ENCODE measurements around the gene PAM. TPM values are rescaled to one million over a fixed set of nuclear protein-coding genes. Genes with fewer than 3 reads are reported as not detected.

Gene PAM
- total RNA-seq, 1 donor from 2014 or later, result 171 TPM

GRCh38 chr5:102811972-102812371 is 56.9 kb downstream of the PAM start:
- no peaks in the 10 kb centered on the region for H3K36me3 ChIP-seq
- ATAC-seq, result no peak
- no peak overlapping the region for H3K27ac ChIP-seq
- TF ChIP-seq CTCF (IDR thresholded peaks at IDR 0.05), result no peak
- no peaks in the 10 kb centered on the region for H3K27me3 ChIP-seq (ENCODE audit: low read depth)
- H3K9me3 ChIP-seq, result no peaks in the 10 kb centered on the region
- H3K4me1 ChIP-seq, result peaks cover 33% of the 10 kb centered on the region
- H3K4me3 ChIP-seq, result no peak overlapping the region
- intact Hi-C loops (cut with DNase I), result no loop called here
- no peak for DNase-seq

- Histone ChIP-seq H3K9me3 (no peaks in the 10 kb centered on the region), H3K4me1 (peaks cover 20% of the 10 kb centered on the region), H3K4me3 (no peak overlapping the region), H3K27ac (no peak overlapping the region), H3K36me3 (no peaks in the 10 kb centered on the region), H3K27me3 (ENCODE audit: low read depth) (no peaks in the 10 kb centered on the region)
- intact Hi-C loops (cut with DNase I), result no loop called here
- DNase-seq, result no peak
- ATAC-seq, result no peak
- no peak for TF ChIP-seq CTCF (IDR thresholded peaks at IDR 0.05)
Observed at GRCh38 chr5:102813740-102814139, 58.6 kb downstream of the PAM start.

- Histone ChIP-seq H3K27ac (no peak overlapping the region), H3K9me3 (no peaks in the 10 kb centered on the region), H3K4me1 (peaks cover 18% of the 10 kb centered on the region), H3K4me3 (no peak overlapping the region), H3K27me3 (ENCODE audit: low read depth) (no peaks in the 10 kb centered on the region), H3K36me3 (no peaks in the 10 kb centered on the region)
- TF ChIP-seq CTCF (IDR thresholded peaks at IDR 0.05), result no peak
- DNase-seq (no peak), ATAC-seq (no peak)
- intact Hi-C loops (cut with DNase I), result no loop called here
Observed at GRCh38 chr5:102815084-102815483, 60.0 kb downstream of the PAM start.

GRCh38 chr5:102815540-102816332 is 60.6 kb downstream of the PAM start:
- H3K4me3 ChIP-seq, result no peak overlapping the region
- H3K27ac ChIP-seq, result no peak overlapping the region
- H3K9me3 ChIP-seq, result no peaks in the 10 kb centered on the region
- DNase-seq (no peak), ATAC-seq (no peak)
- H3K4me1 ChIP-seq, result peaks cover 18% of the 10 kb centered on the region
- no peaks in the 10 kb centered on the region for H3K36me3 ChIP-seq
- no peak for TF ChIP-seq CTCF (IDR thresholded peaks at IDR 0.05)
- no peaks in the 10 kb centered on the region for H3K27me3 ChIP-seq (ENCODE audit: low read depth)
- intact Hi-C loops (cut with DNase I), result no loop called here

- ATAC-seq (no peak), DNase-seq (no peak)
- Histone ChIP-seq H3K4me3 (no peak overlapping the region), H3K27me3 (ENCODE audit: low read depth) (no peaks in the 10 kb centered on the region), H3K36me3 (no peaks in the 10 kb centered on the region), H3K9me3 (no peaks in the 10 kb centered on the region), H3K4me1 (peaks cover 18% of the 10 kb centered on the region), H3K27ac (no peak overlapping the region)
- intact Hi-C loops (cut with DNase I), result no loop called here
- no peak for TF ChIP-seq CTCF (IDR thresholded peaks at IDR 0.05)
Observed at GRCh38 chr5:102818345-102818744, 63.2 kb downstream of the PAM start.

Measured in lower lobe of right lung (tissue), 2 donors.